Astrocyte of the spinal cord (primary cell): Measurements from ENCODE around the gene CMYA5.
"Not testable (repeated sequence)": the region's sequence is repeated elsewhere in the genome, so short reads cannot be mapped to it uniquely, and the experiment has no call there.

Source experiments
- DNase-seq: peaks from one replicate; pipeline ENCODE4 v3.0.0; 2011; ENCODE audit warnings: low read depth, low spot score
- H3K4me3 ChIP-seq: 2 replicates; pipeline ENCODE4 v1.5.1; 2011; ENCODE audit warnings: low read depth, mild to moderate bottlenecking, low read length, moderate library complexity
- in situ Hi-C: cut with HindIII; loops from 2 replicates; pipeline ENCODE4 v1.10.0; 2017; ENCODE audit warnings: low sequenced_read_pairs
- TF ChIP-seq, protein P1 (sequence below): IDR thresholded peaks from 2 replicates; pipeline ENCODE4 v1.5.1; 2012; ENCODE audit warnings: low read depth, mild to moderate bottlenecking, low read length, inconsistent platforms

CMYA5 gene

DNA sequence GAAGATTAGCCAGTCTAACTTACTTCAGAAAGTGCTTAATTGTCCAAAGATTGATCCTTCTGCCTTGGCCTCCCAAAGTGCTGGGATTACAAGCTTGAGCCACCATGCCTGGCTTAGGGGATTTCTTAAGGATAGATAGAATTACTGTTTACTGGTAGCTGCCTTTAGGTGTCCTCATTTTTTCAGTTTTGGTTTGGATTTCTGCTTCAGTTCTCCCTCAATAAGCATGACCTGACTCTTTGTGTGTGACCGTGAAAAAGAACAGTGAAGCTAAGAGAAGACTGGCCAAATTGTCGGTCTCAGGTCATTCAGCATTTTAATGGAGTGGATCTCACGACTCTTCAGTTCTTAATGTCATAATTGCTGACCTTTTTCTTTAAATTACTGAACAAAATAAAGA lies 22.9 kb upstream of the CMYA5 start:
- no peak overlapping the region for H3K4me3 ChIP-seq
- DNase-seq, result no peak
- TF ChIP-seq, protein P1, sequence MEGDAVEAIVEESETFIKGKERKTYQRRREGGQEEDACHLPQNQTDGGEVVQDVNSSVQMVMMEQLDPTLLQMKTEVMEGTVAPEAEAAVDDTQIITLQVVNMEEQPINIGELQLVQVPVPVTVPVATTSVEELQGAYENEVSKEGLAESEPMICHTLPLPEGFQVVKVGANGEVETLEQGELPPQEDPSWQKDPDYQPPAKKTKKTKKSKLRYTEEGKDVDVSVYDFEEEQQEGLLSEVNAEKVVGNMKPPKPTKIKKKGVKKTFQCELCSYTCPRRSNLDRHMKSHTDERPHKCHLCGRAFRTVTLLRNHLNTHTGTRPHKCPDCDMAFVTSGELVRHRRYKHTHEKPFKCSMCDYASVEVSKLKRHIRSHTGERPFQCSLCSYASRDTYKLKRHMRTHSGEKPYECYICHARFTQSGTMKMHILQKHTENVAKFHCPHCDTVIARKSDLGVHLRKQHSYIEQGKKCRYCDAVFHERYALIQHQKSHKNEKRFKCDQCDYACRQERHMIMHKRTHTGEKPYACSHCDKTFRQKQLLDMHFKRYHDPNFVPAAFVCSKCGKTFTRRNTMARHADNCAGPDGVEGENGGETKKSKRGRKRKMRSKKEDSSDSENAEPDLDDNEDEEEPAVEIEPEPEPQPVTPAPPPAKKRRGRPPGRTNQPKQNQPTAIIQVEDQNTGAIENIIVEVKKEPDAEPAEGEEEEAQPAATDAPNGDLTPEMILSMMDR, result no peak
- in situ Hi-C loops, result no loop called here

DNA sequence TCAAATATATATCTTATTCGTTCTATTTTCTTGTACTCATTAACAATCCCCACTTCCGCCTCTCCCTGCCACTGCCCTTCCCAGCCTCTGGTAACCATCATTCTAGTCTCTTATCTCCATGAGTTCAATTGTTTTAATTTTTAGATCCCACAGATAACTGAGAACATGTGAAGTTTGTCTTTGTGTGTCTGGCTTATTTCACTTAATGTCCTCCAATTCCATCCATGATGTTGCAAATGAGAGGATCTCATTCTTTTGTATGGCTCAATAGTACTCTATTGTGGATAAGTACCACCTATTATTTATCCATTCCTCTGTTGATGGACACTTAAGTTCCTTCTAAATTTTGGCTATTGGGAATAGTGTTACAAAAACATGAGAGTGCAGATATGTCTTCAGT lies 17.2 kb upstream of the CMYA5 start:
- no peak overlapping the region for H3K4me3 ChIP-seq
- TF ChIP-seq, protein P1, result no peak
- in situ Hi-C loops, result no loop called here
- DNase-seq, result no peak

DNA sequence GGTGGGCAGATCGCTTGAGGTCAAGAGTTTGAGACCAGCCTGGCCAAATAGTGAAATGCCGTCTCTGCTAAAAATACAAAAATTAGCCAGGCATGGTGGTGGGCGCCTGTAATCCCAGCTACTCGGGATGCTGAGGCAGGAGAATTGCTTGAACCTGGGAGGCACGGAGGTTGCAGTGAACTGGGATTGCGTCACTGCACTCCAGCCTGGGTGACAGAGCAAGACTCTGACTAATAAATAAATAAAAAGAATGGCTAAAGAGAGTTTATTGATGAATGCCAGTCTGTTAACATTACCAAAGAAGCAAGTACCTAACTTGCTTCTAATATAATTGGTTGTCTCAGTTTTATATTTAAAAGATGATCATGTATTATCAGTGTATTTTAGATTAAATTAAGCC lies 13.3 kb upstream of the CMYA5 start:
- in situ Hi-C loops, DNase-seq, H3K4me3 ChIP-seq: not testable (repeated sequence)

DNA sequence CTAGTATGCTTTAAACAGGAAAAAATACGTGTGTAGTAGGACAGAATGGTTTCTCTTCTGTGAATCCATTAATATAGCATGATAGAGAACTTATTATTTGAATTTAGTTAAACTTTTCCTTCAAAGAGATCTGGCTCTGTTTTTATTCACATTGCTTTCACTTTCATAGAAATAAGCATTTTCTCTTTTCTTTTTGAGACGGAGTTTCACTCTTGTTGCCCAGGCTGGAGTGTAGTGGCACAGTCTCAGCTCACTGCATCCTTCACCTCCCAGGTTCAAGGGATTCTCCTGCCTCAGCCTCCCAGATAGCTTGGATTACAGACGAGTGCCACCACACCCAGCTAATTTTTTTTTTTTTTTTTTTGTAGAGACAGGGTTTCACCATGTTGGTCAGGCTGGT lies 7.5 kb upstream of the CMYA5 start:
- H3K4me3 ChIP-seq, in situ Hi-C loops, DNase-seq: not testable (repeated sequence)

DNA sequence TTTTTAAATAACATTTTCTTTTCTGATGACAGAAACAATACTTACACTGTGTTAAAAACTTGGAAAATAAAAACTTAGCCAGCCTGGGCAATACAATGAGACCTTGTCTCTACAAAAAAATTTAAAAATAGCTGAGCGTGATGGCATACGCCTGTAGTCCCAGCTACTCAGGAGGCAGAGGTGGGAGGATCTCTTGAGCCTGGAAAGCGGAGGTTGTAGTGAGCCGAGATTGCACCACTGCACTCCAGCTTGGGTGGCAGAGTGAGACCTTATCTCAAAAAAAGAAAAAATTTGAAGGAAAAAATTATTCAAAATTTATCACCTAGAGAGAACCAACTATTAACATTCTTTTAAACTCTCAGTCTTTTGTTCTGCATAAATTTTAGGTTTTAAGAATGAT lies 4.9 kb upstream of the CMYA5 start:
- DNase-seq, result no peak
- in situ Hi-C loops, result no loop called here
- H3K4me3 ChIP-seq, result no peak overlapping the region
- TF ChIP-seq, protein P1, result no peak

DNA sequence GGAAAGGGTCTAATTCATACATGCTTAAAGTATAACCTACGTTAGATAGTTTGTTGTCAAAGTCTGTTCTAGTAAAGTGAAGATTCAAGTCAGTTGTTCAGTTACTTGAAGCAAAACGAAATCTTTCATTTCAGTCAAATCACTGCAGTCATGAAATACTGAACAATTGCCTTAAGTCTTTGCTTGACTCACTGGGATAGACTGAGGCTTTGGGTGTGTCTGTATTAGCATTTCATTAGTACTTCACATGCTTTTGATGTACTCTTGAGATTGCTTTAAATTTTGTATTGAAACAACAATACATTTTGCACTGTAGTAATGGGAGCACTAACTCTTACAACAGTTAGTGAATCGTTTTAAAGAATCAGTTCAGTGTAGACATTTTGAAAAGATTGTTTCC lies 4.0 kb upstream of the CMYA5 start:
- in situ Hi-C loops, result no loop called here
- H3K4me3 ChIP-seq, result no peak overlapping the region
- no peak for DNase-seq
- TF ChIP-seq, protein P1, result no peak

DNA sequence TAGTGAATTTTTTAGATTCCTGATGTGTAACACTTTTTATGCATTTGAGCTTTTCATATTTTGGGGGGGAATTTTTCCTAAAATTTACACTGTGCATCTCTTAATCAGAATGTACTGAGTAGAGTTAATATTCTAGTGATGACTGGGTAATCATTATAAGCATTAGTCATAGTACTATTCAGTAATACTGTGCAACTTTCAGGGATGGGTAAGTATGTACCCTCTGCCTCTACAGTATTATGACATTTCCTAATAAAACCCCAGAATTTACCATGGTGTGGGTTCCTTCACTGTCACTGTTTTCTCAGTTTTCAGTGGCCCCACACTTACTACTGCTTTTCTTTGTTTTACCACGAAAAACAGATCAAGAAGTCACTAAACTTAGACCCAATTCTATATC lies 2.8 kb upstream of the CMYA5 start:
- in situ Hi-C loops, result no loop called here
- H3K4me3 ChIP-seq, result no peak overlapping the region
- DNase-seq, result no peak
- TF ChIP-seq, protein P1, result no peak

DNA sequence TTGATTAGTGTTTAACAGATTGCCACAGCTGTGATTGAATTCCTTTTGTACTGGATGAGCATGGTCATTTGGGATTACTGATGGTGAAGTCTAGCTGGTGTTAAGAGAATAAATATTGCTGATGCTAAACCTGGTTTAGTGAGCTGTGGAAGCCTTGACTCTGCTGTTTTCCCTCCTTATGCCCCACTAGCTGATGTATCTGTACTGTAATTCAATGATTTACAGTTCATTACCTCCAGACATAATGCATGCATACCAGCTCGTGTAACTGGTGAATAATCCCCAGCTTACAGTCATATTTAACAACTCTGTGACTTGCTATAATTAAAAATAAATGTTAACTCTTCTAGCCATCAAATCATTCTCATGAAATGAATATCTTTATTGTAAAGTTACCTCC lies 1.7 kb upstream of the CMYA5 start:
- H3K4me3 ChIP-seq, result no peak overlapping the region
- TF ChIP-seq, protein P1, result no peak
- DNase-seq, result no peak
- in situ Hi-C loops, result no loop called here
